Upper lobe of left lung (tissue), 6 donors: ENCODE data around the gene HPSE. TPM values are rescaled to one million over a fixed set of nuclear protein-coding genes. Genes with fewer than 3 reads are reported as not detected.
"Not testable (repeated sequence)": the region's sequence is repeated elsewhere in the genome, so short reads cannot be mapped to it uniquely, and the experiment has no call there.

ENCODE experiments used
- ATAC-seq, 2 donors: fragments of 200-7000 bp; cut with Tn5 transposase; one replicate each; pipeline ENCODE4 v1.9.1; 2022; ENCODE audit warnings: mild to moderate bottlenecking in 2 of 2, moderate library complexity in 2 of 2; ENCODE audit not compliant: low FRiP score in 2 of 2
- DNase-seq, 2 donors: peaks; one replicate each; pipeline ENCODE4 v3.0.0-alpha.2; 2019 to 2020
- H3K27ac ChIP-seq, 4 donors: fragments of 200-600 bp; sonication (generic); one replicate each; pipeline ENCODE4 v1.5.1; 2016 to 2019
- H3K27me3 ChIP-seq, 4 donors: fragments of 200-600 bp; sonication (generic); one replicate each; pipeline ENCODE4 v1.5.1; 2017 to 2019
- H3K36me3 ChIP-seq, 4 donors: fragments of 200-600 bp; sonication (generic); one replicate each; pipeline ENCODE4 v1.5.1; 2016 to 2019
- H3K4me1 ChIP-seq, 4 donors: fragments of 200-600 bp; sonication (generic); one replicate each; pipeline ENCODE4 v1.5.1; 2018 to 2019
- H3K4me3 ChIP-seq, 4 donors: fragments of 200-600 bp; sonication (generic); one replicate each; pipeline ENCODE4 v1.5.1; 2017 to 2019; ENCODE audit warnings: mild to moderate bottlenecking in 2 of 4, moderate library complexity in 1 of 4
- H3K9me3 ChIP-seq, 4 donors: fragments of 200-600 bp; sonication (generic); one replicate each; pipeline ENCODE4 v1.5.1; 2018 to 2019
- CTCF ChIP-seq, 6 experiments: fragments of 450-650 bp in 4 of 6; fragments of 200-600 bp in 2 of 6; sonication (generic) in 2 of 6; IDR thresholded peaks; one replicate each; pipeline ENCODE4 v1.5.1; 2016 to 2019; ENCODE audit warnings: antibody characterized with exemption in 6 of 6
- EP300 ChIP-seq, 4 donors: sonication (generic); formaldehyde crosslinking; IDR thresholded peaks; one replicate each; pipeline ENCODE4 v1.5.1; 2017; ENCODE audit warnings: antibody characterized with exemption in 4 of 4, control low read depth in 2 of 4
- POLR2A ChIP-seq, 4 donors: fragments of 450-650 bp; IDR thresholded peaks; one replicate each; pipeline ENCODE4 v1.5.1; 2016 to 2017; ENCODE audit warnings: antibody characterized with exemption in 4 of 4, mild to moderate bottlenecking in 2 of 4
- POLR2AphosphoS5 ChIP-seq, 2 donors: sonication (generic); formaldehyde crosslinking; IDR thresholded peaks; one replicate each; pipeline ENCODE4 v1.5.1; 2017; ENCODE audit warnings: antibody characterized with exemption in 2 of 2
- WGBS, 2 donors: methylation state at CpG; one replicate each; pipeline ENCODE4 v1.1.5; 2017 to 2018; 5-methylcytosine and 5-hydroxymethylcytosine counted together
- total RNA-seq, 6 donors: library from RNA; depleted of rRNA in 4 of 6; stranded (reverse); fragments of >200 nt in 4 of 6; gene quantifications; one replicate each; pipeline versions ENCODE4 v1.1.0 to v1.2.1, GENCODE V29; 2016 to 2021
- donor health status: DM: no; HTN: no; CAD: no; lungs with moderate emphysema.
- donor health status: DM: no; HTN: yes; CAD: no; lungs with severe emphysema.

Gene HPSE
- total RNA-seq, 6 donors from 2014 or later: 2.1 to 9.1 (median 5.2) TPM

GRCh38 chr4:83283181-83283580, 51.5 kb downstream of the HPSE start:
- no peak for ATAC-seq
- DNase-seq: no peak
- TF ChIP-seq POLR2A (IDR thresholded peaks at IDR 0.05) (no peak), EP300 (IDR thresholded peaks at IDR 0.05) (no peak), POLR2AphosphoS5 (IDR thresholded peaks at IDR 0.05) (no peak), CTCF (IDR thresholded peaks at IDR 0.05) (no peak)
- Histone ChIP-seq H3K27ac (no peak overlapping the region), H3K27me3 (no peaks in the 10 kb centered on the region), H3K4me1 (peaks cover 14 to 28% (median 15%) of the 10 kb centered on the region in 4 donors), H3K36me3 (no peaks in the 10 kb centered on the region), H3K9me3 (no peaks in the 10 kb centered on the region), H3K4me3 (peak overlapping the region in 1 of 4 donors; percentile 84)
- 77 to 87% methylated on average over 7 of the region's 7 CpGs for WGBS, 2 donors

- H3K27ac ChIP-seq: no peak overlapping the region
- no peak for ATAC-seq
- H3K9me3 ChIP-seq: no peaks in the 10 kb centered on the region
- DNase-seq: no peak
- no peak overlapping the region for H3K4me3 ChIP-seq
- H3K27me3 ChIP-seq: no peaks in the 10 kb centered on the region
- peaks cover 14 to 28% (median 15%) of the 10 kb centered on the region in 4 donors for H3K4me1 ChIP-seq
- WGBS, 2 donors: 28 to 32% methylated on average over 4 of the region's 4 CpGs
- H3K36me3 ChIP-seq: peaks cover 0 to 4% (median 0%) of the 10 kb centered on the region in 4 donors
- TF ChIP-seq EP300 (IDR thresholded peaks at IDR 0.05): no peak
- peak; percentile 40 to 68 (median 57) for TF ChIP-seq CTCF (IDR thresholded peaks at IDR 0.05)
Measured at GRCh38 chr4:83282049-83282535, 52.6 kb downstream of the HPSE start.

GRCh38 chr4:83281307-83281706, 53.3 kb downstream of the HPSE start:
- no peak for TF ChIP-seq POLR2AphosphoS5 (IDR thresholded peaks at IDR 0.05)
- no peak for TF ChIP-seq EP300 (IDR thresholded peaks at IDR 0.05)
- no peak for TF ChIP-seq CTCF (IDR thresholded peaks at IDR 0.05)
- no peak for TF ChIP-seq POLR2A (IDR thresholded peaks at IDR 0.05)
- 60 to 71% methylated on average over 4 of the region's 4 CpGs for WGBS, 2 donors

GRCh38 chr4:83276299-83277040, 58.2 kb downstream of the HPSE start:
- H3K27ac ChIP-seq: no peak overlapping the region
- TF ChIP-seq POLR2A (IDR thresholded peaks at IDR 0.05) (no peak), EP300 (IDR thresholded peaks at IDR 0.05) (no peak), CTCF (IDR thresholded peaks at IDR 0.05) (no peak), POLR2AphosphoS5 (IDR thresholded peaks at IDR 0.05) (no peak)
- no peaks in the 10 kb centered on the region for H3K27me3 ChIP-seq
- ATAC-seq (no peak), DNase-seq (no peak)
- WGBS, 2 donors: 71 to 75% methylated on average over 3 of the region's 3 CpGs
- peaks cover 0 to 1% (median under 1%) of the 10 kb centered on the region in 4 donors for H3K4me1 ChIP-seq
- H3K4me3 ChIP-seq: no peak overlapping the region
- no peaks in the 10 kb centered on the region for H3K9me3 ChIP-seq
- H3K36me3 ChIP-seq: peaks cover 0 to 11% (median 1%) of the 10 kb centered on the region in 4 donors

More at GRCh38 chr4:83281307-83281706, 53.3 kb downstream of the HPSE start:
- Histone ChIP-seq H3K27ac (no peak overlapping the region), H3K4me1 (peaks cover 14 to 28% (median 15%) of the 10 kb centered on the region in 4 donors), H3K27me3 (no peaks in the 10 kb centered on the region), H3K9me3 (no peaks in the 10 kb centered on the region), H3K36me3 (peaks cover 0 to 6% (median 0%) of the 10 kb centered on the region in 4 donors), H3K4me3 (no peak overlapping the region)
- ATAC-seq: no peak
- DNase-seq: no peak

- H3K27ac ChIP-seq, H3K27me3 ChIP-seq, H3K4me3 ChIP-seq, H3K4me1 ChIP-seq, H3K9me3 ChIP-seq, DNase-seq, ATAC-seq: not testable (repeated sequence)
- H3K36me3 ChIP-seq: peaks cover 0 to 18% (median 10%) of the 10 kb centered on the region in 4 donors
- WGBS, 2 donors: 89 to 99% methylated on average over 3 of the region's 3 CpGs
Measured at GRCh38 chr4:83273926-83274325, 60.7 kb downstream of the HPSE start.
